ENCODE data around the gene SLC25A39. TPM values are rescaled to one million over a fixed set of nuclear protein-coding genes. Genes with fewer than 3 reads are reported as not detected.
"Not testable (repeated sequence)": the region's sequence is repeated elsewhere in the genome, so short reads cannot be mapped to it uniquely, and the experiment has no call there.

SLC25A39 gene, protein sequence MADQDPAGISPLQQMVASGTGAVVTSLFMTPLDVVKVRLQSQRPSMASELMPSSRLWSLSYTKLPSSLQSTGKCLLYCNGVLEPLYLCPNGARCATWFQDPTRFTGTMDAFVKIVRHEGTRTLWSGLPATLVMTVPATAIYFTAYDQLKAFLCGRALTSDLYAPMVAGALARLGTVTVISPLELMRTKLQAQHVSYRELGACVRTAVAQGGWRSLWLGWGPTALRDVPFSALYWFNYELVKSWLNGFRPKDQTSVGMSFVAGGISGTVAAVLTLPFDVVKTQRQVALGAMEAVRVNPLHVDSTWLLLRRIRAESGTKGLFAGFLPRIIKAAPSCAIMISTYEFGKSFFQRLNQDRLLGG
- 100 to 1,000 TPM in 4 of 7 donors, 10 to 100 TPM in 3; 76.1 to 214 (median 104) TPM for total RNA-seq
- 100 to 1,000 TPM; 101 to 204 (median 132) TPM for polyA plus RNA-seq
- long read RNA-seq, donor 1, transcript SLC25A39-201 (12 exons, 1,607 nt) = major isoform, 156 of 276 reads
- long read RNA-seq, donor 1, transcript SLC25A39-202 (12 exons, 1,565 nt) = minor isoform, 50 of 276 reads
- long read RNA-seq, donor 1, partial matches to known transcripts = 53 of 276 reads
- long read RNA-seq, donor 1, other reads (novel, unspliced or antisense) = 10 of 276 reads
- long read RNA-seq, donor 2, transcript SLC25A39-202 (12 exons, 1,565 nt) = minor isoform, 30 of 162 reads
- long read RNA-seq, donor 2, transcript SLC25A39-201 (12 exons, 1,607 nt) = major isoform, 84 of 162 reads
- long read RNA-seq, donor 2, partial matches to known transcripts = 31 of 162 reads
- long read RNA-seq, donor 2, other reads (novel, unspliced or antisense) = 10 of 162 reads

- WGBS, 5 donors = 0 to 1% (median 1%) methylated on average over 55 to 85 of the region's 85 CpGs
- peak within 1 kb of the TSS; percentile 79 to 98 (median 93) for H3K27ac ChIP-seq
- peaks cover 15 to 64% (median 43%) of the 10 kb centered on the region in 6 donors for H3K4me1 ChIP-seq
- no peaks in the 10 kb centered on the region for H3K9me3 ChIP-seq
- DNase-seq = peak; percentile 99
- intact Hi-C loops (cut with DNase I; ENCODE audit: low total_unique reads) = loop anchor here (2.0 kb wide), 1 partner anchor 106 kb away; the partner anchor contains the start of gene UBTF
- peak; percentile 69 to 89 (median 88) for TF ChIP-seq POLR2AphosphoS5 (IDR thresholded peaks at IDR 0.05)
- TF ChIP-seq CTCF (IDR thresholded peaks at IDR 0.05 in 8 of 11, conservative IDR thresholded peaks at IDR 0.05 in 3 of 11) = peak in 3 of 11 experiments; percentile 0 to 6 (median 4)
- peak in 1 of 3 donors; percentile 17 for TF ChIP-seq POLR2A (IDR thresholded peaks at IDR 0.05)
- peaks cover 0 to 31% (median 28%) of the 10 kb centered on the region in 6 donors for H3K36me3 ChIP-seq
- H3K4me3 ChIP-seq = peak within 1 kb of the TSS; percentile 84 to 99 (median 94)
- no peaks in the 10 kb centered on the region for H3K27me3 ChIP-seq (replicated peaks in 1 of 7)
These were observed at the start of gene SLC25A39 for GRCh38 chr17:44324571-44325275. SLC25A39 (minus strand) TSS chr17:44324823; CDS start chr17:44323562, 1,261 bp downstream.

- Histone ChIP-seq H3K9me3 (no peaks in the 10 kb centered on the region), H3K4me3 (no peak overlapping the region), H3K27me3 (replicated peaks in 1 of 7) (peaks cover 0 to 94% (median 5%) of the 10 kb centered on the region in 7 donors), H3K4me1 (peaks cover 0 to 16% (median 6%) of the 10 kb centered on the region in 6 donors), H3K27ac (no peak overlapping the region), H3K36me3 (no peaks in the 10 kb centered on the region)
- no peak for DNase-seq
- WGBS, 5 donors = 67 to 84% (median 80%) methylated on average over 10 of the region's 10 CpGs
- TF ChIP-seq POLR2AphosphoS5 (IDR thresholded peaks at IDR 0.05) = no peak
- no peak for TF ChIP-seq POLR2A (IDR thresholded peaks at IDR 0.05)
- TF ChIP-seq CTCF (IDR thresholded peaks at IDR 0.05 in 8 of 11, conservative IDR thresholded peaks at IDR 0.05 in 3 of 11) = no peak
- intact Hi-C loops (cut with DNase I; ENCODE audit: low total_unique reads) = no loop called here
These were observed 47.4 kb upstream of the SLC25A39 start for GRCh38 chr17:44372036-44372435.

GRCh38 chr17:44369414-44370023, 44.9 kb upstream of the SLC25A39 start:
- DNase-seq; H3K9me3 ChIP-seq; H3K4me1 ChIP-seq; intact Hi-C loops (cut with DNase I; ENCODE audit: low total_unique reads); H3K27ac ChIP-seq; H3K36me3 ChIP-seq: not testable (repeated sequence)
- peaks cover 0 to 95% (median 5%) of the 10 kb centered on the region in 7 donors for H3K27me3 ChIP-seq (replicated peaks in 1 of 7)
- H3K4me3 ChIP-seq = peak overlapping the region in 1 of 8 donors; percentile 35
- 45 to 58% (median 50%) methylated on average over 16 to 17 of the region's 17 CpGs for WGBS, 5 donors

DNA sequence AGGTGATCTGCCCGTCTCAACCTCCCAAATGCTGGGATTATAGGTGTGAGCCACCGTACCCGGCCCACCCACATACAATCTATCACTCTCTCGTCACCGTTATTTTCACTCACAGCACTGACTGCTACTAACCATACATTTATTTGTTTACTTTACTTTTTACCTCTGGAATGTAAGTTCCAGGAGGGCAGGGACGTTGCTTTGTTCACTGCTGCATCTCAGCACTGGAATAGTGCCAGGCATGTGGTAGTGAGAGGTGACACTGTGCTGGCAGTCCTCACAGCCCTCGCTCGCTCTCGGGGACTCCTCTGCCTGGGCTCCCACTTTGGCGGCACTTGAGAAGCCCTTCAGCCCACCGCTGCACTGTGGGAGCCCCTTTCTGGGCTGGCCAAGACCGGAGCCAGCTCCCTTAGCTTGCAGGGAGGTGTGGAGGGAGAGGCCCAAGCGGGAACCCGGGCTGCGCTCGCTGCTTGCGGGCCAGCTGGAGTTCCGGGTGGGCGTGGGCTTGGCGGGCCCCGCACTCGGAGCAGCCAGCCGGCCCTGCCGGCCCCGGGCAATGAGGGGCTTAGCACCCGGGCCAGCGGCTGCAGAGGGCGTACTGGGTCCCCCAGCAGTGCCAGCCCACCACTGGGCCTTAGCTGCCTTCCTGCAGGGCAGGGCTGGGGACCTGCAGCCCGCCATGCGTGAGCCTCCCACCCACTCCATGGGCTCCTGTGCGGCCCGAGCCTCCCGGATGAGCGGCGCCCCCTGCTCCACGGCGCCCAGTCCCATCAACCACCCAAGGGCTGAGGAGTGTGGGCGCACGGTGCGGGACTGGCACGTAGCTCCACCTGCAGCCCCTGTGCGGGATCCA, 44.0 kb upstream of the SLC25A39 start:
- H3K27me3 ChIP-seq (replicated peaks in 1 of 7) = peaks cover 0 to 93% (median 5%) of the 10 kb centered on the region in 7 donors
- H3K36me3 ChIP-seq; intact Hi-C loops (cut with DNase I; ENCODE audit: low total_unique reads); H3K9me3 ChIP-seq; H3K4me3 ChIP-seq; H3K27ac ChIP-seq; H3K4me1 ChIP-seq; DNase-seq: not testable (repeated sequence)
- WGBS, 5 donors = 85 to 96% (median 93%) methylated on average over 18 to 42 of the region's 42 CpGs
